ENCODE results near the gene PRRX2. TPM values are rescaled to one million over a fixed set of nuclear protein-coding genes. Genes with fewer than 3 reads are reported as not detected.

Gene PRRX2
- polyA plus RNA-seq, 1 experiment: 8.3 TPM

DNA sequence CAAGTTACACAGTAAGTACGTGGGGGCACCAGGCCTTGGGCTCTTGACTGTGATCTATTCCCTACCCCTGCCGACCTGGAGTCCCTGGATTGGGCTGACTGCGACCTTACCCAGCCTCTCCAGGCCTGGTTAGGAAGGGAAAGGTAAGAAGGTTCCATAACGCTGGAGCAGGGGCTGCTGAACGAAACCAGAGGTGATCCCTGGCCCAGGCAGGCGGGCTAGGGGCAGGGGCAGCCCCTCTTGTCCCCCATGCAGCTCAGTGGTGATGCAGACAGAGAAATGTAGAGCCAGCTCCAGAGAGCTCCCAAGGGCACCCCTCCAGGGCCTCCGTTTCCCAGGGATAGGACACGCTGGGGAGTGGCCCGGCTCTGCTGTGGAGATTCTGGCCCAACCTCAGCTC, 14.1 kb downstream of the PRRX2 start:
- H3K27me3 ChIP-seq (ENCODE audit: control insufficient read depth, insufficient read depth, low read length): no peaks in the 10 kb centered on the region
- no peak for DNase-seq (ENCODE audit: low read depth, low spot score)
- H3K4me3 ChIP-seq (ENCODE audit: low read depth, low read length): no peak overlapping the region
- ChIA-PET CTCF (no interaction called here), POLR2A (no interaction called here)
- no peaks in the 10 kb centered on the region; the same call in 1 of the 2 replicates for H3K9me3 ChIP-seq (ENCODE audit: control insufficient read depth, insufficient read depth, low read length)
- TF ChIP-seq CTCF (IDR thresholded peaks at IDR 0.05; ENCODE audit: low read depth, low read length): no peak
- H3K27ac ChIP-seq (ENCODE audit: low read depth, low read length): no peak overlapping the region

GRCh38 chr9:129681924-129682323, 16.5 kb downstream of the PRRX2 start:
- H3K27ac ChIP-seq (ENCODE audit: low read depth, low read length): no peak overlapping the region

DNA sequence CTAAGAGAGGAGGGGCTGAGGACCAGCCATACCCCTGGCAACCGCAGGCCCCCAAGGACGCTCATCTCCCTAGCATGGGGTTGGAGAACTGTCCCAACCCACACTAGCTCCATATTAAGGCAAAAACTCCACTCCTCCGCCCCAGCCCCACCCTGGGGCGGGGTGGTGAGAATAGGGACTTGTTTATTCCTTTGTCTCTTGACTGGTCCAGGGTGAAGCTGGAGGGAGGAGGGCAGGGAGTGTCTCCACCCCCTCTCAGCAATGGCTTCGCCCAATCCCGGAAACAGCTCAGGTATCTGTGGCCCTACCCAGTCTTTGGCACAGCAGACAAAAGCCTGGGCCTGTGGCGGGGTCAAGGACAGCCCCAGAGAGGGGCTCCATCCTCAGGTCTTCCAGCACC, 16.9 kb downstream of the PRRX2 start:
- ChIA-PET CTCF (interaction anchor here (0.7 to 0.9 kb wide), 2 partner anchors 40 to 45 kb away, joined by 3 to 4 read pairs; no protein-coding TSS in a partner anchor), POLR2A (no interaction called here)
- TF ChIP-seq CTCF (IDR thresholded peaks at IDR 0.05; ENCODE audit: low read depth, low read length): no peak
- Histone ChIP-seq H3K27ac (ENCODE audit: low read depth, low read length) (no peak overlapping the region), H3K9me3 (ENCODE audit: control insufficient read depth, insufficient read depth, low read length) (no peaks in the 10 kb centered on the region; the same call in 1 of the 2 replicates), H3K27me3 (ENCODE audit: control insufficient read depth, insufficient read depth, low read length) (no peaks in the 10 kb centered on the region), H3K4me3 (ENCODE audit: low read depth, low read length) (no peak overlapping the region)
- no peak for DNase-seq (ENCODE audit: low read depth, low spot score)

More at GRCh38 chr9:129681924-129682323, 16.5 kb downstream of the PRRX2 start:
- H3K4me3 ChIP-seq (ENCODE audit: low read depth, low read length): no peak overlapping the region
- TF ChIP-seq CTCF (IDR thresholded peaks at IDR 0.05; ENCODE audit: low read depth, low read length): no peak
- no peaks in the 10 kb centered on the region; the same call in 1 of the 2 replicates for H3K9me3 ChIP-seq (ENCODE audit: control insufficient read depth, insufficient read depth, low read length)
- CTCF ChIA-PET: interaction anchor here (0.9 kb wide), 1 partner anchor 45 kb away, joined by 3 read pairs; no protein-coding TSS in a partner anchor
- DNase-seq (ENCODE audit: low read depth, low spot score): no peak
- no peaks in the 10 kb centered on the region for H3K27me3 ChIP-seq (ENCODE audit: control insufficient read depth, insufficient read depth, low read length)
- POLR2A ChIA-PET: no interaction called here

GRCh38 chr9:129685220-129685932, 19.9 kb downstream of the PRRX2 start:
- DNase-seq (ENCODE audit: low read depth, low spot score): no peak
- POLR2A ChIA-PET: no interaction called here
- no peak for TF ChIP-seq CTCF (IDR thresholded peaks at IDR 0.05; ENCODE audit: low read depth, low read length)
- Histone ChIP-seq H3K9me3 (ENCODE audit: control insufficient read depth, insufficient read depth, low read length) (no peaks in the 10 kb centered on the region; the same call in 1 of the 2 replicates), H3K27ac (ENCODE audit: low read depth, low read length) (no peak overlapping the region), H3K27me3 (ENCODE audit: control insufficient read depth, insufficient read depth, low read length) (no peaks in the 10 kb centered on the region), H3K4me3 (ENCODE audit: low read depth, low read length) (no peak overlapping the region)
- CTCF ChIA-PET: interaction anchor here (0.9 kb wide), 1 partner anchor 105 kb away, joined by 3 read pairs; no protein-coding TSS in a partner anchor

DNA sequence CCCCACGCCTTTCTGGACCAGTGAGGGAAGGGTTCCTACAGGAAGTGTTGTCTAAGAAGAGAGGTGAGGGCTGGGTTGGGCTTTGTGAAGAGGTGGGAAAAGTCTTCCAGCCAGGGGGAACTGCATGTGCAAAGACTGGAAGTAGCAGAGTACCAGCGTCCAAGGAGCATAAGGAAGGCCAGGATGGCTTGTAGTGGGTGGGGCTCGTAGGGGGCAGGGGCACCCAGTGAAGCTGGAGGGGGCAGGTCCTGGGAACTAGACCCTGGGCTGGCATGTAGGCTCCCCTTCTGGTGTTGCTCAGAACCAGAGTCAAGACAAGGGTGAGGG, 20.4 kb downstream of the PRRX2 start:
- DNase-seq (ENCODE audit: low read depth, low spot score): no peak
- Histone ChIP-seq H3K27ac (ENCODE audit: low read depth, low read length) (no peak overlapping the region), H3K27me3 (ENCODE audit: control insufficient read depth, insufficient read depth, low read length) (no peaks in the 10 kb centered on the region), H3K9me3 (ENCODE audit: control insufficient read depth, insufficient read depth, low read length) (no peaks in the 10 kb centered on the region; the same call in 1 of the 2 replicates), H3K4me3 (ENCODE audit: low read depth, low read length) (no peak overlapping the region)
- CTCF ChIA-PET: no interaction called here
- POLR2A ChIA-PET: no interaction called here
- TF ChIP-seq CTCF (IDR thresholded peaks at IDR 0.05; ENCODE audit: low read depth, low read length): no peak
